ENCODE results near the gene MRAP2.

GRCh38 chr6:84081222-84081621, 47.6 kb downstream of the MRAP2 start:
- TF ChIP-seq TAF1 (IDR thresholded peaks at IDR 0.05; ENCODE audit: borderline replicate concordance, low read depth, low read length) (no peak), POLR2AphosphoS5 (IDR thresholded peaks at IDR 0.05; ENCODE audit: low read depth, low read length) (no peak), POLR2A (IDR thresholded peaks at IDR 0.05; ENCODE audit: low read depth, low read length) (no peak)

Data from GM12892 (cell line).